ENCODE data around the gene MCRS1. TPM values are rescaled to one million over a fixed set of nuclear protein-coding genes. Genes with fewer than 3 reads are reported as not detected.

The MCRS1 gene
- total and polyA plus RNA-seq, 8 donors, result 40.5 to 65.2 (median 52.3) TPM

DNA sequence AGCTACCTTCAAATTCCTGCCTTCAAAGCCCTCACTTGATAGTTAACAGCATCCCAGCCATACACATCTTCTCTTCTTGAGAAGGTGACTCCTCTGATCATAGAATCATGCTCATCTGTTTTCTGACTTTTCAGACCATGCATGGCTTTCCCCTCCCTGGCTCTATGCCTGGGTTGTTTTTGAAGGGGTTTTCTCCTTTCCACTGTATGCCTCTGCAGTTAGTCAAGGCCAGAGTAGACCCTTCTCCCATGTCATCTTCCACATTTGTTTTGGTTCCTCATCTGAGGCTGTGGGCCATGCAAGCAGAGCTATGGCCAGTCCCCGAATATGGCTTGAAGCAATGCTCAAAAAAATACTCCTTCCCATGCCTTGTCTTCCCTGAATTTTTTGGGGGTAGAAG is 14.3 kb upstream of the MCRS1 start:
- Histone ChIP-seq H3K9me3 (no peaks in the 10 kb centered on the region), H3K27me3 (no peaks in the 10 kb centered on the region), H3K4me1 (peaks cover 0 to 3% of the 10 kb centered on the region in 2 donors), H3K27ac (no peak overlapping the region), H3K36me3 (peaks cover 0 to 5% of the 10 kb centered on the region in 2 donors), H3K4me3 (no peak overlapping the region)
- ATAC-seq, result no peak
- no peak for DNase-seq
- intact Hi-C loops (cut with DNase I), result no loop called here
- TF ChIP-seq, protein P1, sequence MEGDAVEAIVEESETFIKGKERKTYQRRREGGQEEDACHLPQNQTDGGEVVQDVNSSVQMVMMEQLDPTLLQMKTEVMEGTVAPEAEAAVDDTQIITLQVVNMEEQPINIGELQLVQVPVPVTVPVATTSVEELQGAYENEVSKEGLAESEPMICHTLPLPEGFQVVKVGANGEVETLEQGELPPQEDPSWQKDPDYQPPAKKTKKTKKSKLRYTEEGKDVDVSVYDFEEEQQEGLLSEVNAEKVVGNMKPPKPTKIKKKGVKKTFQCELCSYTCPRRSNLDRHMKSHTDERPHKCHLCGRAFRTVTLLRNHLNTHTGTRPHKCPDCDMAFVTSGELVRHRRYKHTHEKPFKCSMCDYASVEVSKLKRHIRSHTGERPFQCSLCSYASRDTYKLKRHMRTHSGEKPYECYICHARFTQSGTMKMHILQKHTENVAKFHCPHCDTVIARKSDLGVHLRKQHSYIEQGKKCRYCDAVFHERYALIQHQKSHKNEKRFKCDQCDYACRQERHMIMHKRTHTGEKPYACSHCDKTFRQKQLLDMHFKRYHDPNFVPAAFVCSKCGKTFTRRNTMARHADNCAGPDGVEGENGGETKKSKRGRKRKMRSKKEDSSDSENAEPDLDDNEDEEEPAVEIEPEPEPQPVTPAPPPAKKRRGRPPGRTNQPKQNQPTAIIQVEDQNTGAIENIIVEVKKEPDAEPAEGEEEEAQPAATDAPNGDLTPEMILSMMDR (IDR thresholded peaks at IDR 0.05), result no peak

DNA sequence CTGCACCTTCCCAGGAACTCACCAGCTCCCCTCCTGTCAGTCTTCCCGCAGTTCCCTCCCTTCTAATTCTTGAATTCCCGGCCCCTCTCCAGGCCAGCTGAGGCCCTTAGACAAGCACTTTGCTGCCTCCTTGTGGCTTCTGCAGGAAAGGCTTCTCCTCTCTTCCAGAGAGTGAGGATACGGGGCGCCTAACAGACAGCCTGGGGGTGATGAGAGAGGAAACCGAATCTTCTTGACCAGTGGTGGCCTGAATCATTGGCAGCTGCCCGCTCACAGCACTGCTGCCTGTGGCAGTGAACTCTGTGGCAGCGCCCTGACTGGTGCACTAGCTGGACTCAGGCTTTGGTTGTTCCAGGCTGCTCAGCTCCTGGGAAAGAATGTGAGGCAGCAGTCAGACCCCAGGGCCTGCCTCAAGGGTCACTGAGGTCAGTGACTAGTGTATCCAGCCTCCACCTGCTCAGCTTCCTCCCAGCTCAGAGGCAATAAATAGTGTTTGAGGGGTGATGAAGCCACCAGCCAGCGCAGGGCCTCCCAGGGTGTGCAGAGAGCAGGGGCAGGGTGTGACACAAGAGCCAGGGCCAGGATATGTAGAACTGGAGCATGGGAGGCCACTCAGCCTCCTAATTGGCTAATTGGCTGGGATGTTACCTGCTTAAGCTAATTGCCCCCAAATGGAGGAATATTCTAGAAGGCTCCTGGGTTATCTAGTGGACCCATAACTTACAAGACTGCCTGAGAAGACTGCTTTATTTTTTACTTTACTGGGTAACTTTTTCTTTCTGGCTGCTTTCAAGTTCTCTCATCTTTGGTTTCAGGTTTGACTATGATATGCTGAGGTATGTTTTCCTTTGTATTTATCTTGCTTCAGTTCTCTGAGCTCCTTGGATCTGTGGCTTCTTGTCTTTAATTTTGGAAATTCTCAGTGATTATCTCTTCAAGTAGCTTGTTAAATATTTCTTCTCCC is 12.9 kb upstream of the MCRS1 start:
- no peak overlapping the region for H3K4me3 ChIP-seq
- intact Hi-C loops (cut with DNase I), result no loop called here
- H3K27ac ChIP-seq, result no peak overlapping the region
- H3K9me3 ChIP-seq, result no peaks in the 10 kb centered on the region
- H3K36me3 ChIP-seq, result no peaks in the 10 kb centered on the region
- no peaks in the 10 kb centered on the region for H3K27me3 ChIP-seq
- ATAC-seq (peak; percentile 96), DNase-seq (peak in 3 of 4 donors; percentile 60 to 73 (median 63))
- H3K4me1 ChIP-seq, result peaks cover 0 to 3% of the 10 kb centered on the region in 2 donors
- TF ChIP-seq, protein P1 (IDR thresholded peaks at IDR 0.05), result peak; percentile 58 to 78

DNA sequence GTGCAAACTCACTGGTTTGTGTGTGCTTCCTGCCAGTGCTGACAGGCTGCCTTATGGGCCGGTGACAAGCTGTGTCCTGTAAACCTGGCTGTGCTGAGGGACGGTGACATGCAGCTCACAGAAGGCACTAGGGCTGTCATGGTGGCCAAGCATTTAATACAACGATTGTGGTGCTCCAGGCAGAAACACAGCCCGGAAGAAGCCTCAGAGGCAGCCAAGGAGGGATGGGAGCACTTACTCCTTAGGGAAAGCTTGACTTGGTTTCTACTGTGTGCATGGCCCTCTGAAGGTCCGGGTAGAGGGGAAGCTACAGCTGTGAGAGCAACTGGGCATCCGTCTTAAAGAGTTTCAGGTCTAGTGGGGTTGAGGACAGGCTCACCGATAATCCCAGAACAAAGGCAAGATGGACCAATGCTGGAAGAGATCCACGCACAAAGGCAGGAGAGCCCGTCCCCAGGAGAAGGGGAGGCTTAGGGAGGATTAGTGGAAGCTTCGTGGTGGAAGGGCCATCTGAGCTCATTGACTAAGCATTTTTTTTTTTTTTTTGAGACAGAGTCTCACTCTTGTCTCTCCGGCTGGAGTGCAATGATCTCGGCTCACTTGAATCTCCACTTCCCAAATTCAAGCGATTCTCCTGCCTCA is 10.7 kb upstream of the MCRS1 start:
- no peak for ATAC-seq
- no peak for DNase-seq
- intact Hi-C loops (cut with DNase I), result no loop called here
- Histone ChIP-seq H3K27ac (no peak overlapping the region), H3K36me3 (no peaks in the 10 kb centered on the region), H3K4me3 (no peak overlapping the region), H3K4me1 (peaks cover 0 to 3% of the 10 kb centered on the region in 2 donors), H3K9me3 (no peaks in the 10 kb centered on the region), H3K27me3 (no peaks in the 10 kb centered on the region)
- TF ChIP-seq, protein P1 (IDR thresholded peaks at IDR 0.05), result no peak

DNA sequence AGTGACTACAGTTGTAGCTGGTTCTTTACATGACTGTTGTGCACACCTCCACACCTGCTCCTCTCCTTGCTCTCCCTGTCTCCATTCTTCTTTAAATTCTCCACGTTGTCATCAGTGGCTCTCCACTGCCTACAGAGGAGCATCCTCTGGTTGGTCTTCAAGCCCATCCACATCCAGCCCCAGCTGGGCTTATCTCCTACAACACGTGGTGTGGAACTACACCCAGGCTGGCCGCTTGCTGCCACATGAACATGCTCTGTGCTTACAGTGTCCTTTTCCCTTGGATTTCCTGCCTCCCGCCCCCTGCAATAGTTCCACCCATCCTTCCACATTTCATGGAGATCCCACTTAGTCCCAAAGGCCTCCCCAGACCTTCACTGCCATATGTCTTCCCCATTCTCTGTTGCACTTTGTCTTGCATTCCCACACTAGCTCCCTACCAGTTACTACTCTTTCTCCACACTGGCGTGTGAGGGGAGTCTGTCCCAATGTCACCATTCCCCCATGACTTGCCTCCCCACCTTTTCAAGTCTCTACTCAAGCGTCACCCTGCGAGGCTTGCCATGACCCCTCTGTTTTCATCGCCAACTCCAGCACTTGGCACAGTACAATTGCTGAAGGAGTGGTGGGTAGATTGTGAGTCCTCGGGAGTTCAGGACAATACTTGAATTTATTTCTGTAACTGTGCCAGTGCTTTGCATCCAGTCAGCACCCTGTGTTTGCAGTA is 9.8 kb upstream of the MCRS1 start:
- no peak overlapping the region for H3K4me3 ChIP-seq
- ATAC-seq (no peak), DNase-seq (peak in 1 of 4 donors; percentile 32)
- peaks cover 0 to 3% of the 10 kb centered on the region in 2 donors for H3K4me1 ChIP-seq
- H3K36me3 ChIP-seq, result no peaks in the 10 kb centered on the region
- H3K27me3 ChIP-seq, result no peaks in the 10 kb centered on the region
- TF ChIP-seq, protein P1 (IDR thresholded peaks at IDR 0.05), result no peak
- no peak overlapping the region for H3K27ac ChIP-seq
- no peaks in the 10 kb centered on the region for H3K9me3 ChIP-seq
- intact Hi-C loops (cut with DNase I), result no loop called here

Measured in left lung (tissue), 10 donors.